Stimulated activated CD8-positive, alpha-beta memory T cell treated with anti-CD3 and anti-CD28 coated beads, Interleukin-4, amount 100 ng/mL, for 4 hours (primary cell): ENCODE data around the gene SMPD3.

Experiments
- DNase-seq, 2 donors: peaks; one replicate each; pipeline ENCODE4 v3.0.0-alpha.2; 2020; ENCODE audit warnings: low read depth in 2 of 2, low spot score in 1 of 2

SMPD3 gene

GRCh38 chr16:68406458-68407152, 41.7 kb downstream of the SMPD3 start:
- no peak for DNase-seq

- DNase-seq, result no peak
Measured at GRCh38 chr16:68404736-68405345, 43.5 kb downstream of the SMPD3 start.

- no peak for DNase-seq
Measured at GRCh38 chr16:68403704-68404103, 44.6 kb downstream of the SMPD3 start.

- no peak for DNase-seq
Measured at GRCh38 chr16:68403177-68403576, 45.1 kb downstream of the SMPD3 start.

GRCh38 chr16:68402748-68403040, 45.6 kb downstream of the SMPD3 start:
- DNase-seq, result no peak

- no peak for DNase-seq
Measured at GRCh38 chr16:68401871-68402747, 46.2 kb downstream of the SMPD3 start.

- no peak for DNase-seq
Measured at GRCh38 chr16:68400924-68401460, 47.3 kb downstream of the SMPD3 start.

GRCh38 chr16:68400083-68400923, 48.0 kb downstream of the SMPD3 start:
- no peak for DNase-seq

GRCh38 chr16:68399456-68399855, 48.9 kb downstream of the SMPD3 start:
- DNase-seq, result no peak

- no peak for DNase-seq
Measured at GRCh38 chr16:68397710-68398201, 50.6 kb downstream of the SMPD3 start.

GRCh38 chr16:68396481-68396880, 51.8 kb downstream of the SMPD3 start:
- peak; percentile 14 to 15 for DNase-seq

GRCh38 chr16:68395815-68396214, 52.5 kb downstream of the SMPD3 start:
- DNase-seq, result no peak

- DNase-seq, result no peak
Measured at GRCh38 chr16:68395167-68395786, 53.0 kb downstream of the SMPD3 start.

- no peak for DNase-seq
Measured at GRCh38 chr16:68393333-68393732, 55.0 kb downstream of the SMPD3 start.

GRCh38 chr16:68389750-68390371, 58.4 kb downstream of the SMPD3 start:
- no peak for DNase-seq

GRCh38 chr16:68389006-68389405, 59.3 kb downstream of the SMPD3 start:
- DNase-seq, result no peak

- no peak for DNase-seq
Measured at GRCh38 chr16:68388124-68388523, 60.2 kb downstream of the SMPD3 start.

- DNase-seq, result no peak
Measured at GRCh38 chr16:68387301-68387700, 61.0 kb downstream of the SMPD3 start.

- no peak for DNase-seq
Measured at GRCh38 chr16:68386628-68387027, 61.7 kb downstream of the SMPD3 start.

GRCh38 chr16:68385371-68385770, 62.9 kb downstream of the SMPD3 start:
- no peak for DNase-seq
